Ishikawa (cell line): Measurements from ENCODE around the gene XRCC3.

ENCODE experiments used
- CEBPB ChIP-seq: IDR thresholded peaks from 2 replicates; pipeline ENCODE4 v1.6.1; 2012
- CREB1 ChIP-seq: IDR thresholded peaks from 2 replicates; pipeline ENCODE4 v1.6.1; 2012; ENCODE audit warnings: low read depth
- EGR1 ChIP-seq: IDR thresholded peaks from 2 replicates; pipeline ENCODE4 v1.6.1; 2012
- EP300 ChIP-seq: IDR thresholded peaks from 2 replicates; pipeline ENCODE4 v1.6.1; 2012; ENCODE audit warnings: borderline replicate concordance
- FOXM1 ChIP-seq: IDR thresholded peaks from 2 replicates; pipeline ENCODE4 v1.6.1; 2012; ENCODE audit warnings: low read depth, borderline replicate concordance
- NFIC ChIP-seq: IDR thresholded peaks from 2 replicates; pipeline ENCODE4 v1.6.1; 2012
- RAD21 ChIP-seq: IDR thresholded peaks from 2 replicates; pipeline ENCODE4 v1.6.1; 2012; ENCODE audit warnings: low read depth
- TAF1 ChIP-seq: IDR thresholded peaks from 2 replicates; pipeline ENCODE4 v1.6.1; 2012; ENCODE audit warnings: low read depth, mild to moderate bottlenecking
- TCF12 ChIP-seq: IDR thresholded peaks from 2 replicates; pipeline ENCODE4 v1.6.1; 2012; ENCODE audit warnings: low read depth
- YY1 ChIP-seq: IDR thresholded peaks from 2 replicates; pipeline ENCODE4 v1.6.1; 2012; ENCODE audit warnings: low read depth
- TF ChIP-seq, protein P1 (sequence below): IDR thresholded peaks from 2 replicates; pipeline ENCODE4 v1.6.1; 2012; ENCODE audit warnings: low read depth, mild to moderate bottlenecking
- TF ChIP-seq, protein P2 (sequence below): IDR thresholded peaks from 2 replicates; pipeline ENCODE4 v1.6.1; 2012
- TF ChIP-seq, protein P3 (sequence below): IDR thresholded peaks from 2 replicates; pipeline ENCODE4 v1.6.1; 2012

DNA sequence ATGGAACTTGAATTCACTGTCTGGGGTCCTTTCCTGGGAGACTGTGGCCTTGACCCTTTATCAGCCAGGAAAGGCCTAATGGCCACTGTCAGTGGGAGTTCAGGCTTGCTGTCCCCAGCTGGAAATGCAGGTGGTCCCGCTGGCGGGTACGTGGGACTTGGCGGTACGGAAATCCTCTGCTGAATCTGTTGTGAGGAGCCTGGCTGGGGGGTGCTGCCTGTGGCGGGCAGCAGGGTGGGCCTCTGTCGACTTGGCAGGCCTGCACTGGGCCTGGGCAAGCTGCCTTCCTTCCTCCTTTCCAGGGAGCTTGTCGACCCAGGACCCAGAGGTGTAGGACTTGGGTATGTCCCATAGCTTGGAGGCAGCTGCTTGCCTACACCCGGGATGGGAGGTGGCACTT, 26.6 kb upstream of the XRCC3 start:
- TF ChIP-seq, protein P1, sequence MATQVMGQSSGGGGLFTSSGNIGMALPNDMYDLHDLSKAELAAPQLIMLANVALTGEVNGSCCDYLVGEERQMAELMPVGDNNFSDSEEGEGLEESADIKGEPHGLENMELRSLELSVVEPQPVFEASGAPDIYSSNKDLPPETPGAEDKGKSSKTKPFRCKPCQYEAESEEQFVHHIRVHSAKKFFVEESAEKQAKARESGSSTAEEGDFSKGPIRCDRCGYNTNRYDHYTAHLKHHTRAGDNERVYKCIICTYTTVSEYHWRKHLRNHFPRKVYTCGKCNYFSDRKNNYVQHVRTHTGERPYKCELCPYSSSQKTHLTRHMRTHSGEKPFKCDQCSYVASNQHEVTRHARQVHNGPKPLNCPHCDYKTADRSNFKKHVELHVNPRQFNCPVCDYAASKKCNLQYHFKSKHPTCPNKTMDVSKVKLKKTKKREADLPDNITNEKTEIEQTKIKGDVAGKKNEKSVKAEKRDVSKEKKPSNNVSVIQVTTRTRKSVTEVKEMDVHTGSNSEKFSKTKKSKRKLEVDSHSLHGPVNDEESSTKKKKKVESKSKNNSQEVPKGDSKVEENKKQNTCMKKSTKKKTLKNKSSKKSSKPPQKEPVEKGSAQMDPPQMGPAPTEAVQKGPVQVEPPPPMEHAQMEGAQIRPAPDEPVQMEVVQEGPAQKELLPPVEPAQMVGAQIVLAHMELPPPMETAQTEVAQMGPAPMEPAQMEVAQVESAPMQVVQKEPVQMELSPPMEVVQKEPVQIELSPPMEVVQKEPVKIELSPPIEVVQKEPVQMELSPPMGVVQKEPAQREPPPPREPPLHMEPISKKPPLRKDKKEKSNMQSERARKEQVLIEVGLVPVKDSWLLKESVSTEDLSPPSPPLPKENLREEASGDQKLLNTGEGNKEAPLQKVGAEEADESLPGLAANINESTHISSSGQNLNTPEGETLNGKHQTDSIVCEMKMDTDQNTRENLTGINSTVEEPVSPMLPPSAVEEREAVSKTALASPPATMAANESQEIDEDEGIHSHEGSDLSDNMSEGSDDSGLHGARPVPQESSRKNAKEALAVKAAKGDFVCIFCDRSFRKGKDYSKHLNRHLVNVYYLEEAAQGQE, result no peak
- TF ChIP-seq CEBPB (no peak), NFIC (no peak), TAF1 (no peak), YY1 (no peak), RAD21 (no peak), FOXM1 (no peak), EP300 (no peak), CREB1 (no peak), EGR1 (no peak), TCF12 (no peak)
- TF ChIP-seq, protein P2, sequence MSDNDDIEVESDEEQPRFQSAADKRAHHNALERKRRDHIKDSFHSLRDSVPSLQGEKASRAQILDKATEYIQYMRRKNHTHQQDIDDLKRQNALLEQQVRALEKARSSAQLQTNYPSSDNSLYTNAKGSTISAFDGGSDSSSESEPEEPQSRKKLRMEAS, result no peak
- TF ChIP-seq, protein P3, sequence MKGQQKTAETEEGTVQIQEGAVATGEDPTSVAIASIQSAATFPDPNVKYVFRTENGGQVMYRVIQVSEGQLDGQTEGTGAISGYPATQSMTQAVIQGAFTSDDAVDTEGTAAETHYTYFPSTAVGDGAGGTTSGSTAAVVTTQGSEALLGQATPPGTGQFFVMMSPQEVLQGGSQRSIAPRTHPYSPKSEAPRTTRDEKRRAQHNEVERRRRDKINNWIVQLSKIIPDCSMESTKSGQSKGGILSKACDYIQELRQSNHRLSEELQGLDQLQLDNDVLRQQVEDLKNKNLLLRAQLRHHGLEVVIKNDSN, result no peak
